HG03135 (cell line): ENCODE measurements around the gene MYCN.

Experiments
- ATAC-seq: cut with Tn5 transposase; IDR thresholded peaks from one replicate; pipeline ENCODE4 v1.9.1; 2021; ENCODE audit warnings: mild to moderate bottlenecking, moderate library complexity; ENCODE audit not compliant: unreplicated experiment

Gene MYCN

GRCh38 chr2:15992457-15993231 lies 52.3 kb downstream of the MYCN start:
- no peak for ATAC-seq

GRCh38 chr2:15993232-15993610 lies 52.9 kb downstream of the MYCN start:
- no peak for ATAC-seq

GRCh38 chr2:15993666-15994065 lies 53.3 kb downstream of the MYCN start:
- ATAC-seq = no peak

- ATAC-seq = no peak
Observed at GRCh38 chr2:15995603-15996002, 55.3 kb downstream of the MYCN start.
